Motor neuron (in vitro differentiated cells): ENCODE data around the gene VPS8. TPM values are rescaled to one million over a fixed set of nuclear protein-coding genes. Genes with fewer than 3 reads are reported as not detected.
A peak's percentile ranks its signal among the peaks of the same experiment; 100 is the strongest.

Source experiments
- ATAC-seq, 8 experiments: fragments of 200-7000 bp; cut with Tn5 transposase; replicated peaks in 6 of 8; 2 replicates each; pipeline ENCODE4 v1.8.0; 2021; ENCODE audit warnings: mild to moderate bottlenecking in 8 of 8, moderate library complexity in 8 of 8
- H3K27ac ChIP-seq, 2 donors: fragments of 250-450 bp; sonication (Bioruptor Pico); 2 replicates each; pipeline ENCODE4 v1.9.0; 2021; ENCODE audit warnings: antibody characterized with exemption in 2 of 2, mild to moderate bottlenecking in 2 of 2, moderate library complexity in 1 of 2
- H3K4me1 ChIP-seq, 2 donors: fragments of 250-450 bp; sonication (Bioruptor Pico); replicated peaks in 1 of 2; 2 replicates each; pipeline ENCODE4 v1.6.1; 2021; ENCODE audit warnings: antibody characterized with exemption in 2 of 2, mild to moderate bottlenecking in 2 of 2, moderate library complexity in 1 of 2
- H3K4me3 ChIP-seq, 5 donors: fragments of 250-450 bp; sonication (Bioruptor Pico); 2 replicates each; pipeline ENCODE4 v1.9.0; 2021; ENCODE audit warnings: antibody characterized with exemption in 5 of 5, mild to moderate bottlenecking in 5 of 5, moderate library complexity in 4 of 5
- WGBS, 10 experiments: fragments of 450-650 bp; shearing (Covaris generic); methylation state at CpG; one replicate each; pipeline ENCODE4 v1.0.0; 2022; 5-methylcytosine and 5-hydroxymethylcytosine counted together
- in situ Hi-C, 9 experiments: fragments of 400-800 bp; cut with MboI; loops; one replicate each; pipeline ENCODE4 v1.15.0; 2021; ENCODE audit warnings: low sequenced_read_pairs in 9 of 9, low pct_unique_long_range_greater_than_20kb in 2 of 9; ENCODE audit not compliant: unreplicated experiment in 9 of 9
- total RNA-seq, 8 experiments: library from RNA; unstranded; fragments of 300-600 nt; gene quantifications; 2 replicates each; pipeline versions ENCODE4 v1.2.3 to v1.2.4, GENCODE V29; 2022

The VPS8 gene
- 10 to 100 TPM; 32.0 to 86.0 (median 56.7) TPM for total RNA-seq

- in situ Hi-C loops = no loop called here
- Histone ChIP-seq H3K4me1 (peaks cover 11 to 21% of the 10 kb centered on the region in 2 donors), H3K4me3 (peak within 1 kb of the TSS; percentile 83 to 96 (median 85)), H3K27ac (peak within 1 kb of the TSS; percentile 11 to 34)
- ATAC-seq = peak; percentile 81 to 92 (median 86)
- WGBS, 10 experiments = 0 to 1% (median 0%) methylated on average over 6 to 19 of the region's 50 CpGs; no CpG with 5 or more reads in 5 of the 10 experiments
Observed at GRCh38 chr3:184811999-184812661, at the start of gene VPS8. Gene VPS8 (plus strand): TSS chr3:184812166. CDS start chr3:184824633, 12,467 bp downstream.

GRCh38 chr3:184764191-184764590, 47.8 kb upstream of the VPS8 start:
- Histone ChIP-seq H3K27ac (no peak overlapping the region), H3K4me1 (peaks cover 0 to 10% of the 10 kb centered on the region in 2 donors), H3K4me3 (no peak overlapping the region)
- ATAC-seq = no peak
- in situ Hi-C loops = loop anchor here in 1 of 9 experiments (25.0 kb wide), 1 partner anchor 402 kb away; the partner anchor contains the start of genes CLCN2 and POLR2H
- 75 to 94% (median 91%) methylated on average over 2 to 4 of the region's 4 CpGs; no CpG with 5 or more reads in 4 of the 10 experiments for WGBS, 10 experiments

- no peak overlapping the region for H3K27ac ChIP-seq
- H3K4me3 ChIP-seq = no peak overlapping the region
- no peak for ATAC-seq
- in situ Hi-C loops = loop anchor here in 1 of 9 experiments (25.0 kb wide), 1 partner anchor 403 kb away; the partner anchor contains the start of genes CLCN2 and POLR2H
- WGBS, 10 experiments = 50 to 100% (median 80%) methylated on average over 2 to 10 of the region's 10 CpGs; no CpG with 5 or more reads in 1 of the 10 experiments
- peaks cover 0 to 19% of the 10 kb centered on the region in 2 donors for H3K4me1 ChIP-seq
Observed at GRCh38 chr3:184765047-184765729, 46.8 kb upstream of the VPS8 start.

GRCh38 chr3:184765730-184766074, 46.3 kb upstream of the VPS8 start:
- 0 to 96% (median 78%) methylated on average over 1 to 7 of the region's 7 CpGs; no CpG with 5 or more reads in 4 of the 10 experiments for WGBS, 10 experiments
- ATAC-seq = no peak

GRCh38 chr3:184766555-184767261, 45.3 kb upstream of the VPS8 start:
- Histone ChIP-seq H3K4me3 (no peak overlapping the region), H3K27ac (no peak overlapping the region), H3K4me1 (peaks cover 13 to 27% of the 10 kb centered on the region in 2 donors)
- 60 to 100% (median 91%) methylated on average over 1 to 4 of the region's 4 CpGs; no CpG with 5 or more reads in 2 of the 10 experiments for WGBS, 10 experiments
- in situ Hi-C loops = loop anchor here in 1 of 9 experiments (25.0 kb wide), 1 partner anchor 404 kb away; the partner anchor contains the start of genes CLCN2 and POLR2H
- ATAC-seq = peak in 3 of 8 experiments; percentile 27 to 70 (median 68)

More at GRCh38 chr3:184765730-184766074, 46.3 kb upstream of the VPS8 start:
- no peak overlapping the region for H3K4me3 ChIP-seq
- H3K4me1 ChIP-seq = peaks cover 3 to 24% of the 10 kb centered on the region in 2 donors
- H3K27ac ChIP-seq = no peak overlapping the region
- in situ Hi-C loops = loop anchor here in 1 of 9 experiments (25.0 kb wide), 1 partner anchor 403 kb away; the partner anchor contains the start of genes CLCN2 and POLR2H

- H3K4me1 ChIP-seq = peaks cover 19 to 29% of the 10 kb centered on the region in 2 donors
- in situ Hi-C loops = loop anchor here in 1 of 9 experiments (25.0 kb wide), 1 partner anchor 405 kb away; the partner anchor contains the start of genes CLCN2 and POLR2H
- no peak for ATAC-seq
Observed at GRCh38 chr3:184767377-184767776, 44.6 kb upstream of the VPS8 start.

GRCh38 chr3:184769382-184770170, 42.4 kb upstream of the VPS8 start:
- ATAC-seq = no peak
- Histone ChIP-seq H3K4me3 (no peak overlapping the region), H3K27ac (no peak overlapping the region), H3K4me1 (peaks cover 34 to 46% of the 10 kb centered on the region in 2 donors)
- in situ Hi-C loops = loop anchor here in 1 of 9 experiments (25.0 kb wide), 1 partner anchor 407 kb away; the partner anchor contains the start of genes CLCN2 and POLR2H
- WGBS, 10 experiments = 58 to 100% (median 84%) methylated on average over 1 to 11 of the region's 26 CpGs; no CpG with 5 or more reads in 3 of the 10 experiments

More at GRCh38 chr3:184767377-184767776, 44.6 kb upstream of the VPS8 start:
- Histone ChIP-seq H3K27ac (no peak overlapping the region), H3K4me3 (no peak overlapping the region)
- 33 to 100% (median 86%) methylated on average over 1 to 7 of the region's 12 CpGs; no CpG with 5 or more reads in 7 of the 10 experiments for WGBS, 10 experiments

GRCh38 chr3:184770541-184770940, 41.4 kb upstream of the VPS8 start:
- Histone ChIP-seq H3K4me1 (peaks cover 34 to 46% of the 10 kb centered on the region in 2 donors), H3K27ac (peak overlapping the region; percentile 20 to 43), H3K4me3 (no peak overlapping the region)
- ATAC-seq = no peak
- in situ Hi-C loops = loop anchor here in 1 of 9 experiments (25.0 kb wide), 1 partner anchor 408 kb away; the partner anchor contains the start of genes CLCN2 and POLR2H
- 0 to 84% (median 60%) methylated on average over 1 to 12 of the region's 12 CpGs; no CpG with 5 or more reads in 5 of the 10 experiments for WGBS, 10 experiments

- Histone ChIP-seq H3K4me3 (peak overlapping the region in 1 of 5 donors; percentile 0), H3K27ac (peak overlapping the region; percentile 20 to 43), H3K4me1 (peaks cover 34 to 46% of the 10 kb centered on the region in 2 donors)
- ATAC-seq = peak in 5 of 8 experiments; percentile 78 to 87 (median 82)
- WGBS, 10 experiments = 0 to 71% (median 32%) methylated on average over 1 to 10 of the region's 20 CpGs; no CpG with 5 or more reads in 1 of the 10 experiments
- in situ Hi-C loops = loop anchor here in 1 of 9 experiments (25.0 kb wide), 1 partner anchor 409 kb away; the partner anchor contains the start of genes CLCN2 and POLR2H
Observed at GRCh38 chr3:184771301-184772127, 40.5 kb upstream of the VPS8 start.

GRCh38 chr3:184772667-184773272, 39.2 kb upstream of the VPS8 start:
- Histone ChIP-seq H3K4me3 (no peak overlapping the region), H3K27ac (peak overlapping the region; percentile 81 to 89), H3K4me1 (peaks cover 38 to 55% of the 10 kb centered on the region in 2 donors)
- in situ Hi-C loops = loop anchor here in 1 of 9 experiments (25.0 kb wide), 1 partner anchor 410 kb away; the partner anchor contains the start of genes CLCN2 and POLR2H
- WGBS, 10 experiments = 27 to 100% (median 69%) methylated on average over 2 to 6 of the region's 8 CpGs; no CpG with 5 or more reads in 1 of the 10 experiments
- ATAC-seq = no peak
